AG04450 (cell line): Measurements from ENCODE around the gene ENOX1. TPM values are rescaled to one million over a fixed set of nuclear protein-coding genes. Genes with fewer than 3 reads are reported as not detected.

Source experiments
- CTCF ChIA-PET: fragments of 300-600, 350-600 bp; formaldehyde crosslinking; extraction: SDS; loops from one replicate; lab custom pipeline; 2022; ENCODE audit warnings: antibody characterized with exemption, inconsistent platforms; lab: Charles Lee
- POLR2A ChIA-PET: fragments of 350-600 bp; formaldehyde crosslinking; extraction: SDS; loops from one replicate; lab custom pipeline; 2021; ENCODE audit warnings: antibody characterized with exemption, inconsistent platforms; lab: Yijun Ruan, JAX
- DNase-seq: peaks from one replicate; pipeline ENCODE4 v3.0.0-alpha.2; 2011; ENCODE audit warnings: low read depth, low spot score
- H3K27ac ChIP-seq: one replicate; pipeline ENCODE4 v1.5.1; 2012; ENCODE audit warnings: low read depth, low read length, control low read depth
- H3K27me3 ChIP-seq: one replicate; pipeline ENCODE4 v1.6.0; 2012; ENCODE audit warnings: low read length; ENCODE audit not compliant: control insufficient read depth, insufficient read depth
- H3K4me3 ChIP-seq: 2 replicates; pipeline ENCODE4 v1.5.1; 2011; ENCODE audit warnings: mild to moderate bottlenecking, low read depth, low read length, control low read depth
- H3K9me3 ChIP-seq: 2 replicates; pipeline ENCODE4 v1.5.1; 2012; ENCODE audit warnings: low read length; ENCODE audit not compliant: control insufficient read depth, insufficient read depth
- CTCF ChIP-seq: IDR thresholded peaks from 2 replicates; pipeline ENCODE4 v1.5.1; 2011; ENCODE audit warnings: low read depth, low read length, control low read depth, inconsistent platforms
- polyA plus RNA-seq: library from polyadenylated mRNA; depleted of rRNA; stranded (reverse); fragments of >200 nt; gene quantifications from 2 replicates; pipeline ENCODE4 v1.2.3, GENCODE V29; 2011

Gene ENOX1
- polyA plus RNA-seq, 1 experiment, result 3.9 TPM

GRCh38 chr13:43787518-43787891 is 733 bp upstream of the ENOX1 start:
- no peak for TF ChIP-seq CTCF
- no peak overlapping the region for H3K27ac ChIP-seq
- no peaks in the 10 kb centered on the region for H3K27me3 ChIP-seq
- DNase-seq, result no peak
- CTCF ChIA-PET, result interaction anchor here (0.6 to 1.1 kb wide), 2 partner anchors 17 to 45 kb away, joined by 3 to 4 read pairs; no protein-coding TSS in a partner anchor
- no peaks in the 10 kb centered on the region for H3K9me3 ChIP-seq
- peak overlapping the region; percentile 72 for H3K4me3 ChIP-seq
- POLR2A ChIA-PET, result no interaction called here

DNA sequence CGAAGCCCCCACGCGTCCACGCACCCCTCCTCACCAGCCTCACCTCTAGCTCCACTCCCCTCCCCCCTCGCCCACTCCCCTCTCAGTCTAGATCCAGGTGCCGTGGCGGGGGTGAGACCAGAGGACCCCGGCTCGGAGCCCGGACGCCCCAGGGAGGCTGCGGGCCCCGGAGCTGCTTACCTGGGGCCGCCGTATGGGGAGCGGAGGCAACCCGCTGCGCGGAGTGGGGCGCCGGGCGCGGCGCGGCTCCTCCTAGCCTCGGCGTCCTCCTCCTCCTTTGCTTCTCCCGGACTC is 353 bp downstream of the ENOX1 start:
- no peak for DNase-seq
- ChIA-PET POLR2A (interaction anchor here (0.6 kb wide), 1 partner anchor 230 kb away, joined by 5 read pairs; no protein-coding TSS in a partner anchor), CTCF (interaction anchor here (0.5 to 0.6 kb wide), 4 partner anchors 47 to 509 kb away, joined by 3 to 6 read pairs (median 5); no protein-coding TSS in a partner anchor)
- TF ChIP-seq CTCF, result no peak
- Histone ChIP-seq H3K4me3 (peak overlapping the region; percentile 72), H3K27me3 (no peaks in the 10 kb centered on the region), H3K27ac (no peak overlapping the region), H3K9me3 (no peaks in the 10 kb centered on the region)

DNA sequence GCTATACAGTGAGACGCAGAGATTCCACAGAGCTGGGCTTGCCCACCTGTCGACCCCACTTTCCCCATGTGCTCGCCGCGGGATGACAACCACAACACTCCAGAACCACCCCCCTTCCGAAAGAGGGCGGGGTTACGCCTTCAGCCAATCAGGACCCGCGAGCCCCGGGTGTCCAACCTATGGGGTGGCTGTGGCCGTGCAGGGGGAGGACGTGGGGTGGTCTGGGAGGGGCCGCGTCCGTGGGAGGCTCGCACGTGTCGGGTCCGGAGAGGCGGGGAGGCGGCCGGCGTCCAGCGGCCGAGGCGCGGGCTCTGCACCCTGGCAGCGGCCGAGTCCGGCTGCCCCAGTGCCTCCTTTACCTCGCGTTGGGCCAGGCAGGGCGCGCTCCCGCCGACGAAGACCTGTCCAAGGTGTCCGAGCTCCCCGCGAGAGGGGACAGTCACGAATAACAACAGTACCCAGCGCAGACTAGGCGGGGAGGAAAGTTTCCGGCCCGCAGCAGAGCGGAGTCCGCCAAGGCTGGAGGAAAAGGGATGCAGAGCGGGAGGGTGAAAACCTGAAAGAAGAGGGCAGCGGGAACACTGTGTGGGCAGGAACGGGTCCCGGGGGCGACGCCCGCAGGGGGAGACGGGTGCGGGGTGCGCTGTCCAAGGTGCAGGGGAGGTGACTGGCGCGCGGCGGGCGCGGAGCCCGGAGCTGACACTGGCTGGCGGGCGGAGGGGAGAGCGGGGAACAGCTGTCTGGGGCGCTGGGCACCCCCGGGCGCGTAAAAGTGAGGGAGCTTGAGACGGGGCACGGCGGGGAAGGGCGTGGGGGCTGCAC is 911 bp downstream of the ENOX1 start:
- no peaks in the 10 kb centered on the region for H3K27me3 ChIP-seq
- peak; percentile 18 for DNase-seq
- ChIA-PET CTCF (interaction anchor here (0.5 to 0.6 kb wide), 4 partner anchors 46 to 509 kb away, joined by 3 to 6 read pairs (median 5); no protein-coding TSS in a partner anchor), POLR2A (interaction anchor here (0.6 kb wide), 1 partner anchor 229 kb away, joined by 5 read pairs; no protein-coding TSS in a partner anchor)
- H3K4me3 ChIP-seq, result peak overlapping the region; percentile 72
- no peaks in the 10 kb centered on the region for H3K9me3 ChIP-seq
- no peak overlapping the region for H3K27ac ChIP-seq
- TF ChIP-seq CTCF, result no peak

- POLR2A ChIA-PET, result no interaction called here
- no peak for TF ChIP-seq CTCF
Measured at GRCh38 chr13:43785261-43785649, 1.5 kb downstream of the ENOX1 start.

GRCh38 chr13:43784496-43784895 is 2.3 kb downstream of the ENOX1 start:
- TF ChIP-seq CTCF, result no peak
- Histone ChIP-seq H3K4me3 (no peak overlapping the region), H3K27me3 (no peaks in the 10 kb centered on the region), H3K9me3 (no peaks in the 10 kb centered on the region), H3K27ac (no peak overlapping the region)
- DNase-seq, result no peak
- ChIA-PET CTCF (no interaction called here), POLR2A (no interaction called here)

More at GRCh38 chr13:43785261-43785649, 1.5 kb downstream of the ENOX1 start:
- Histone ChIP-seq H3K27ac (no peak overlapping the region), H3K9me3 (no peaks in the 10 kb centered on the region), H3K4me3 (peak overlapping the region; percentile 72), H3K27me3 (no peaks in the 10 kb centered on the region)
- CTCF ChIA-PET, result no interaction called here
- no peak for DNase-seq
